HG03060 (cell line): ENCODE results near the gene C21orf58.

Source experiments
- ATAC-seq: cut with Tn5 transposase; IDR thresholded peaks from one replicate; pipeline ENCODE4 v1.9.1; 2021; ENCODE audit warnings: low read depth, moderate number of reproducible peaks; ENCODE audit not compliant: unreplicated experiment

C21orf58 gene

DNA sequence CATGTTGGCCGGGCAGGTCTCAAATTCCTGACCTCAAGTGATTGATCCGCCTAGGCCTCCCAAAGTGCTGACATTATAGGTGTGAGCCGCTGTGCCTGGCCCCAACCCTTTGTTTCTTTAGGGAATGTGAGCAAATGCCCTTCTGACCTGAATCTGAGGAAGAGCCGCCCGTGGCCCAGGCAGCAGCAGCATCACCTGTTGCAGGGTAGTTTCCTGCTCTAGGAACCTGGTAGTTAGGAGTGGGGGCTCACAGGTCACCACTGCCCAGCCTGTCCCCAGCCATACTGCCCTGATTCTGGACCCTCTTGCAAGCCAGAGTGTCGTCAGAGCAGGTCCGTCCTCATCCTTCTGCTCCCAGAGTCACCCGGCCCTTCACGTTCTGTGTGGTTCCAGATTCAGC, 24.5 kb downstream of the C21orf58 start:
- no peak for ATAC-seq

DNA sequence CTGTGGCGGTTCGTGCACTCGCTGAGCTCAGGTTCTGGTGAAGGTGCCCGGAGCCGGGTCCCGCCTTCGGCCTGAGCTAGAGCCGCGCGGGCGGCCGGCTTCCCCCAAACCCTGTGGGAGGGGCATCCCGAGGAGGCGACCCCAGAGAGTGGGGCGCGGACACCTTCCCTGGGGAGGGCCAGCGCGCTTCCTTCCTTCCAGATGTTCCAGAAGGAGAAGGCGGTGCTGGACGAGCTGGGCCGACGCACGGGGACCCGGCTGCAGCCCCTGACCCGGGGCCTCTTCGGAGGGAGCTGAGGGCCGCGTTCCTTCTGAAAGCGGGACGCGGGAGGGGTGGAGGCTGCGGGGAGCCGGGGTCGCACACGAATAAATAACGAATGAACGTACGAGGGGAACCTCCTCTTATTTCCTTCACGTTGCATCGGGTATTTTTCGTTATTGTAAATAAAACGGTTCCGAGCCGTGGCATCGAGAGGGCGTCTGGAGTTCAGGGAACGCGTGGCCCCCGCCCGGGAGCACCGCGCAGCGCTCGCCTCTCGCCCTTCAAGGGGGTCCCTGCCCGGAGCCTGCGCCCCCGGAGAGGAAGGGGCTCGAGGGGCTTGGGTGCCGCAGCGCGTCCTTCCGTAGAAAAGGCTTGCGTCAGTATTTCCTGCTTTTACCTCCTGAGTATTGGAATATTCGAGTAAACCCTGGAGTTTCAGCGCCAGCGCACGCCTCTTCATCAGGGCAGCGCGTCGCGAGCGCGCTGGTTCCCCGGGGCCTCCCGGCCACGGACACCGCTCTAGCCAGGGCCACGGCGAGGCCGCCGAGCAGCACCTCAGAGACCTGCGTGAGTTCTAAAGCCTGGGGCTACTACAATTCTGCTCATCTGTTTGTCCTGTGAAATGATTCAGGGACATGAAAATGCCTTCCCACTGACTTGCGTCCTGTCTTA, 26.1 kb downstream of the C21orf58 start:
- ATAC-seq: no peak

DNA sequence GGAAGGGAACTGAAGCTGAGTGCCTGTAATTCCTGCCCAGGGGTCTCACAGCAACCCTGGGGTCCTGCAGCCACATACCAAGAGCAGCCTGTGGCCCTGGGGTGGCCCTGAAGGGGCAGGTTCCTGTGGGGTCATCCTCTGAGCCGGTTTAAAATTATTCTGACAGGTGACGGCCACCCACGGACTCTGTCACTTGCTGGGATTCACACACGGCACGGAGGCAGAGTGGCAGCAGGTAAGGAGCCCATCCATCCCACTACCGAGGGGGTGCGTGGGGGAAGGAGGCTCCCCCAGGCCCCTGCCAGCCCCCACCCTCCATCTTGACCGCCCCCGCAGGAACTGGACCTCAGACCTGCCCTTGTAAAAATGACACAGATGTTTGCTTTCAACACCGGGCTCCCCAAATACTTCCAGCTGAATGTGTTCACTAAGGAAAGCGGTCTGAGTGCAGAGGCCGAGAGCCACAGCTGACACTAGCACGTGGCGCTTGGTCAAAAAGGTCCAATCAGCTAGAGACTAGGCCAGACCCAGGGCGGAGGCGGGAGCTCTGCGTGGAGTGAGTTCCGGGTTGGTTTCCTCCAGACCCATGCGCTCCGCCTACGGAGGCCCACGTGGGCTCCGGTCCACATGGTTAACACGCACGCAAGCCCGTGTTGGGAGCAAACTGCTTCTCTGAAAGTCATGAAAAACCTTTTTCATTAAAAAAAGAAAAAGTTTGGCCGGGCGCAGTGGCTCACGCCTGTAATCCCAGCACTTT, 27.5 kb downstream of the C21orf58 start:
- ATAC-seq: no peak

DNA sequence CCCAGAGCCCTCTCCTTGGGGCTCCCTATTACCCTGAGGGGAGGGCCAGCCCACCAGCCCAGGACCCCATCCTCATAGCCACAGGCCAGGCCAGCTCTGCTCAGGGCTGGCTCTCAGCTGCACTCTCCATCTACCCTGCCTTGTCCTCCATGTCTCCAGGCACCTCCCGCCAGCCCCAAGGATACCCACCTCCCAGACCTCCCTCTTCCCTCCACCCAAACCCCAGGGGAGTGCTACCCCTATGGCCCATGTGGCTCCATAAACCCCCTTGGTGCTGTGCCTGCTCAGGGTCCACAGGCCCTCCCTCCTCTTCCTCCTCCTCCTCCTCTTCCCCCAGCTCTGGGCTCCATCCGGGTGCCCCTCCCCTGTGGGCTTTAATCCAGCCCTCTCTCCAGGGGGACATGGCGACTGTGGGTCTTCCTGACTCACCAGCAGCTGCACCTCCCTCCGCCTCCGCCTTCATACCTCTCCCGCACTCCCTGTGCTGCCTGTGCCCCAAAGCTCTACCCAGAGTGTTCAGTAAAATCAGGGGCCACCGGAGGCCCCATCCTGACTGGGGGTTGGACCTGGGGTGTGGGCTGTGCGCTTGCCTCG, 28.4 kb downstream of the C21orf58 start:
- no peak for ATAC-seq

DNA sequence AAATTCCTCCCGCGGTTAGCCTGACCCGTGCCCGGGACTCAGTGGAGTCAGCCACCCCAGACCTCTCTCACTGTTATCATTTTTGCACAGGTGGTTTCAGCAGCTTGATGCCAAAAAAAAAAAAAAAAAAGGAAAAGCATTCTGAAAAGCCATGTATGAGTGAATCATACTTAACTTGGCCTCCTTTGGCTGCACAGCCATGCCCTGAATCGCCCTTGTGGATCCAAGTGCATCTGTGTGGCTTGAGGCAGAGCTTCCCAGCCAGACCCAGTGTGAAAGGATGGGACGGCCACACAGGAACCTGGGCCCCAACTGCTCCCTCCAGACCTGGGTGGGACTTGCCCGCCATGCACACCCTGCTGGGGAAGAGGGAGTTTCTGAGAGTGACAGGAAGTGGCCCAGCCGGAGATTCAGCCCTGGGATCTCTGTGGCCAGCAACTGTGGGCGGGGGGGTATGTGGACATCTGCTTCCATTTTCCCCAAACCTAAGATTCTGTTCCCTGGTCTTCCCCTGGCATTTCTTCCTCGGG, 29.0 kb downstream of the C21orf58 start:
- ATAC-seq: no peak

DNA sequence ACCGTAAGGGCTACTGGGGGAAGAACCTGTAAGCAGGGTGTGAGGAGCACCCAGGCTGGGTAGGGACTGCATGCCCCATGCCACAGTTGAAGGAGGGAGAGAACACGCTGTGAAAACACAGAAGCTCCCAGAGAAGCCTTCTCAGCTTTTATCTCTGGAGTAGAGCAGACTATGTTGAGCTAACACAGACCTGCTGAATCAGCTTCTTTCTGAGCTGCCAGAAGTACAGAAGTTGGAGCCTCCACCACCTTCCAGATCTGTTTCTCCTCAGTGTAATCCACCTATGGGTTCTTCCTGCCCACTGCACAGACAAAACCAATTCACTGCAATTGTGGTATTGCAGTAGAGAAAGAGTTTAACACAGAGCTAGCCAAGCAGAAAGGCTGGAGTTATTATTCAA, 32.1 kb downstream of the C21orf58 start:
- ATAC-seq: no peak

DNA sequence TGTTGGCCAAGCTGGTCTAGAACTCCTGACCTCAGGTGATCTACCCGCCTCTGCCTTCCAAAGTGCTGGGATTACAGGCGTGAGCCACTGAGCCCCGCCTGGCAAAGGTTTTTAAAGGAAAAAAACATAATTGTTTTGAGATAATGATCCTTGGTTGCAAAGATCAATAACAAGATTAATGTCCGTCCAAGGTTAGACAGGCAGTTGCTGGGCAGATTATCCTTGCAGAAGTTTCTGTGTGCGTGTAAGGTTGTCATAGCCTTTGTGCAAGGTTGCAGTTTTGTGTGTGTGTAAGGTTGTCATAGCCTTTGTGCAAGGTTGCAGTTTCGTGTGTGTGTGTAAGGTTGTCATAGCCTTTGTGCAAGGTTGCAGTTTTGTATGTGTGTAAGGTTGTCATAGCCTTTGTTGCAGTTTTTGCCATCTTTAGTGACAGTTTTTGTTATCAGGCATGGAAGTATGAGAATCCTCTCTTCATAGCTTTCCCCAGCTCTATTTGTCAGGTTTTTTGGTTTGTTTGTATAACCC, 34.0 kb downstream of the C21orf58 start:
- no peak for ATAC-seq

DNA sequence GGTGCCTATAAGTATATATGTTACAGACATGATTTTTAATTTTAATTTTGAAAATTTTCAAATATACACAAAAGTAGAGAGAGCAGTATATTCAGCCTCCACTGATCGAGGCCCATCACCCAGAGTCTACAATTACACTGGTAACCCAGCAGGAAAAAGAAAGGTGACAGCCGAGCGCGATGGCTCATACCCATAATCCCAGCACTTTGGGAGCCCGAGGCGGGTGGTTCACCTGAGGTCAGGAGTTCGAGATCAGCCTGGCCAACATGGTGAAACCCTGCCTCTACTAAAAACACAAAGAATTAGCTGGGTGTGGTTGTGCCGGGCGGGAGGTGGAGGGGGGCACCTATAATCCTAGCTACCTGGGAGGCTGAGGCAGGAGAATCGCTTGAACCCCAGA, 36.1 kb downstream of the C21orf58 start:
- no peak for ATAC-seq

DNA sequence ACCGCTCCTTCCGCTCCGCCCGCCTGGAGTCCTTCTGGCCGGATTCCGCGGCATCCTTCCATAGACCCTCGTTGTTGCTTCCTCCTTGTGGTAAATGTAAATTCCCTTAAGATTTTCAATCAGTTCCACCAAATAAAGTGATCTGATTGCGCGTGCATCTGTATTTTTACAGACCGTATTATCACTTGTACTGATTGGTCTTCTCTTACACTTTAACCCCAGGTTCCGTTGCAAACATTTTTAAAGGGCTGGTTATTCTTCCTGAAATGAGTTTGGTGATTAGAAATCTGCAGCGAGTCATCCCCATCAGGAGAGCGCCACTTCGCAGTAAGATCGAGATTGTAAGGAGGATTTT, 37.0 kb downstream of the C21orf58 start:
- ATAC-seq: no peak

DNA sequence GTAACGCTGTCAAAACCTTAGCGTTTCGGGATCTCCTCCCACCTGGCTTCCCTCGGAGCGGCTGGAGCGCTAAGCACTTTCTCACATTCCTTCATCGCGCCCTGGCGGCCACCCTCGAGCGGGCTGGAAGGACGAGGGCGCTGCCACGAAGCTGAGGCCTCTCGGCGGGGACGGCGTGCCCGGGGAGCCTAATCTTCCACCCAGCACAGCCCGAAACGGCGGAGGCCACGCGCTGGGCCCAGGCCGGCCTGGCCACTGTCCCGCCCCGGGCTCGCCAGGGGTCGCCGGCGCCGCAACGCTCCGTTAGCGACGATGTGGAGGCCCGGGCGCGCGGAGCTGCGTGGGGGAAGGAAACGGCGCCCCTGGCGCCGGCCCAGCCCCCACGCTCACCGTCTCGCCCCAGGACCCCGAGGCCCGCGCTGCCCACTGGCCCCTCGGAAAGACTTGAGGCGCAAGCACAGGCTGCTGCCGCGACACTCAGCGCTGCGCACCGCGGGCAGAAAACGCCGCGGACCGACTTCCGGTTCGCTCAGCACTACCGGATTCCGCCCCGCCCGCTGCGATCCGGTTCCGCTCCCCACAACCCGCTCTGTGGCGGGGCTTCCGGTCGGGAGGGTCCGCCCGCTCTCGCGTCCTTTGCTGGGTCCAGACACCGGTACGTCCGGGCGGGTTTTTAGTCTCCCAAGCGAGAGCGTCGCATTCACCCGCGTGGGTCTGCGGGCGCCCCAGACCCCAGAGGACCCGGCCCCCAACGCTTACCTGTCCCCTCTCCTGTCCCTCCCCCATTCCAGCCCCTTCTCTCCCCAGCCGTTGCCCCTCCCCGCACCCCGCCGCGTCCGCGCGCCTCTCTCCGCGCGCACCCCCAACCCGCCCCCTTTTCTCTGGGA, 37.7 kb downstream of the C21orf58 start, which contains the start of gene YBEY:
YBEY (plus strand) TSS at position 582 of the 887 bp plus-strand sequence. CDS start 572 bp downstream, outside the sequence.
- ATAC-seq: peak; percentile 53

DNA sequence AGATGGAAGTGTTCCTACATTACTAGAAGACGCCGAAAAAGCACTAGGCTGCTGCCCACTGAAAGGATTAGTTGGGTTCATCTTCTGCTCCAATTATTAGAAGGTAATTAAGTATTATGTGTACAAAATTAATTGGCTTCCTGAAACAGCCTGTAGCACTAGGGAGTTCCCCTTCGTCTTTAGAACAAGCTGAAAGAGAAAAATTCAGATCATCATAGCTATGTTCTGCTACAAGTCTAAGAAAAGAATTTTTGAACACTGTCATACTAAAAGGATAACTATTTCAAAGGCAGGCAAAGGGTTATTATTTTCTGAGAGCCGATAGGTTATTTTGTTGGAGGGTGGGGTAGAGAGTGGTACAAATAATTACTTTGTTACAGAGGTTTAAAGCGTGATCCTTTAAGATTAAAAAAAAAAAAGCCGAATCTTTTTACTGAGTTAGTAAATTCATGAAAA, 38.4 kb downstream of the C21orf58 start, which contains the start of gene MCM3AP:
MCM3AP (minus strand) TSS at position 406 of the 456 bp plus-strand sequence; CDS start at position 81, 325 bp downstream.
- ATAC-seq: no peak

DNA sequence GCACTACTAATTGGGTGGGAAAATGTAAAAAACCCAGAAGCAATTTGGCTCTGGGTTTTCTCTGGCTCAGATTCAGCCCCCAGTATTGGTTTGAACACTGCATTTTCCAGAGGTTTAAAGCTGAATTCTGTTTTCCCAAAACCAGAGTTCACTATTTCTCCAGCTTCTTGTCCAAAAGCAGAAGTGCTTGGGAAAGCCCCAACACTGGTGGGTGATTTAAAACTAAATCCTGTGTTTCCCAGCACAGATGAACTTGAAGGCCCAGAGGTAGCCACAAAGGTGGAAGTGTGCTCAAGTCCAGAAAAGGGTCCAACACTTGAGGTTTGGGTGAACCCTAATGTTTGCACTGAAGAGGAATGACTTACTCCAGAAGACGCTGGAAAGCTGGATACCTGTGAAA, 38.9 kb downstream of the C21orf58 start:
- ATAC-seq: no peak

DNA sequence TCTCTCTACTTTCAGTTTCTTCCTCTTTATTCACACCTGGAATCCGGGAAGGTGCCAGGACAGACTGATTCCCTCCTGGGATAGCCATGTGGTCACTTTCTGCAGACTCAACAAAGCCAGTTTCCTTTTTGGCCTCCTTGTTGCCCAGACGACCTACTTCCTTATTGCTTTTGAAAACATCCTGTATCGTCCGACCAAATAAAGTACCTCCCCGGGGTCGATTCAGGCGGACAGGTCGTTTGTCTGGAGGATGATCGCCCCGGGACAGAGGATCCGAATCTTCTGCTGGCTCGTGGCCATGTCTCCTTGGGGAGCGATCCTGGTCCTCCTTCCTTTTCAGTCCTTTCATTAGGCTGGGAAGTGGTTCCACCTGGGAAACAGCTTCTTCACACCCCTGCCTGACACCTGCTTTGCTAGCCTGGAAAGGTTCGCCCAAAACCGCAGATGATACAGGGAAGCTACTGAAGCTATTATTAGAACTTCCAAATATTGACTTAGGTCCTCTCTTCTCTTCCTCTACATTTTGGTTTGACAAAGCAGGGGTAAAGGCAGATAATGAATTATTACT, 39.5 kb downstream of the C21orf58 start:
- no peak for ATAC-seq

DNA sequence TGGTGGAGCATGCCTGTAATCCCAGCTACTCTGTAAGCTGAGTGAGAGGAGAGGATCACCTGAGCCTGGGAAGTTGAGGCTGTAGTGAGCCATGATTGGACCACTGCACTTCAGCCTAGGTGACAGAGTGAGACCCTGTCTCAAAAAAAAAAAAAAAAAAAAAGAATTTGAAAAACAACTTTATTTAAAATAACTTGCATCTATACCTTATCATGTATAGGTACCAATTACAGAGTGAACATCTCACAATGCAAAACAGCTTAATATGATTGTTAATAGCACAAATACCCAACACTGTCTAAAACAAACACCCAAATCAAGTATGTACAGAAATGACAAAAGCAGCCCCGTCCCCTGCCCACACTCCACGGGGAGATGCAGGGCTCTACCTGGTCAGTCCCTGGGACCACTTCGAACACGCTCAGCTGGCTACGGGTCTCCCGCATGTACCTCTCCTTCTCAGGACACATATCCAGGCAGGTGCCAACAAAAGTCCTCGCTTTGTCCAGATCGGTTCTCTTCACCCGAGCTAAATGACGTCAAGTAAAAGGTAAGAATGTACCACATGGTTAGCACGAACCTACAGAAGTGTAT, 48.8 kb downstream of the C21orf58 start:
- ATAC-seq: no peak

DNA sequence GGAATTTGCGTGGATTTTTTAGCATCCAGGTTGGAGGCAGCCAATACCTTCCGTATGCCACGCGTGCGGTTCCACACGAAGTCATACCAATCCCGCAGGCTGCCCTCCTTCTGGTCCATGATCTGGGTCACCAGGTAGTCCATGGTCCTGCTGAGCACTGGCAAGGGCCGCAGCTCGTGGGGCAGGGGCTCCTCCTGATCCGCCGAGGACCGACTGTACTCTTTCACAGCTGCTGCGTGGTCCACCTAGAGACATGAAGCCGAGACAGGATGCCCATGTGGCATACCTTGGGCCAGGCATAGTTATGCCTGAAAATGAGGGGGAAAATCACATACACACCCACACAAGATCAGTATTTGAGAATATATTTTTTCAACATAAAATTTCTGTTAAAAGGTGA, 50.3 kb downstream of the C21orf58 start:
- ATAC-seq: no peak

DNA sequence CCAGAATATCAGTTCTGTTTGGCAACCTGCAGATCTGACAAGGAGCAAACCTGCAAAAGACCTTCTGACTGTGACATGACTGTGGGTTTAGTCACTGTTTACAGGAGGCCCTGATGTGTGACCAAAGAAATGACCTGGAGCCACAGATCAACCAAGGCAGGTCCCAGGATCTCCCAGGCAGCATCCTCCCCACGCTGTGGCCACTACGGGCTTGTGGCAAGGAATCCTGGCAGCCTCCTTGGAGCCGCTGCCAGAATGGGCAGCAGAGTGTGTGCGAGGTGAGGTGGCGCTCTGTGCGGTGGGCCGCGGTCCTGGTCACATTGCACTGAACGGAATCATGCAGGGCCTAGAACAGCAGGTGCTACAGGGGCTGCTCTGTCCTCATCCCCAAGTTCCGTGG, 54.2 kb downstream of the C21orf58 start:
- no peak for ATAC-seq

DNA sequence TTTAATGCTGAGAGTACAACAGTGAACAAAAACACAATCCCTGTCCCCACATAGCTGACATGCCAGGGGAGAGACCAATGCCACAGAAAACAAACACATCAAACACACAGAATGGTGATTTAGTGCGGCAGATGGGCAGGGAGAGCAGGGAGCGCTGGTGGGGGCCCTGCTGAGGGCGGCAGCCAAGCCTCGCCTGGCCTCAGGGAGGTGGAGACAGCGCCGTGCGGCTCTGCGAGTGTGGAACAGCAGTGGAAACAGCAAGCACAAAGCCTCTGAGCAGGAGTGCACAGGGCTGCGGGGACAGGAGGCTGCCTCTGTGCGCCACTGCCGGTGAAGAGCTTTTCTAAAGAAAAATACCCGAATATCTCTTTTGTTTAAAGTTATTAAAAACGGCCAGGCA, 55.3 kb downstream of the C21orf58 start:
- no peak for ATAC-seq

DNA sequence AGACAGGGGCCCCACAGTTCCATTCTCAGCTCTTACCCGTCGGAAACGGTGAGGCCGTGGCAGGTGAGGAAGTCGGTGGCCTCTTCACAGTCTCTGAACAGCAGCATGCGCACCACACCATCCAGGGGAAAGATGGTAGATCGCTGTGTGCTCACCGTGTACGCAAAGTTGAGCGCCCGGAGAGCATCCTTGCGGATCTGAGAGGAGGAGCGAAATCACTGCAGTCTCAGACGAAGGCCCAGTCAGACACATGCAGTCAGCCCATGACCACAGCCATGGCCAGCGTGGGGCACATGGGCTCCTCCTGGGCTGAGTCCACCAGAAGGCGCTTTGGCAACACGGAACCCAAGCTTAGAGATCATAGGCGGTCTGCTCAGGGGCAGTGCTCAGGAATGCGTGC, 56.7 kb downstream of the C21orf58 start:
- ATAC-seq: no peak
